ENCODE measurements around the gene GDF15.

The GDF15 gene

GRCh38 chr19:18380843-18381242, 5.1 kb upstream of the GDF15 start:
- TF ChIP-seq ZFX (IDR thresholded peaks at IDR 0.05) (no peak), CTCF (conservative IDR thresholded peaks at IDR 0.05) (no peak)
- peak overlapping the region; percentile 99 for H3K27ac ChIP-seq

GRCh38 chr19:18383622-18384021, 2.3 kb upstream of the GDF15 start:
- H3K27ac ChIP-seq = peak overlapping the region; percentile 99

DNA sequence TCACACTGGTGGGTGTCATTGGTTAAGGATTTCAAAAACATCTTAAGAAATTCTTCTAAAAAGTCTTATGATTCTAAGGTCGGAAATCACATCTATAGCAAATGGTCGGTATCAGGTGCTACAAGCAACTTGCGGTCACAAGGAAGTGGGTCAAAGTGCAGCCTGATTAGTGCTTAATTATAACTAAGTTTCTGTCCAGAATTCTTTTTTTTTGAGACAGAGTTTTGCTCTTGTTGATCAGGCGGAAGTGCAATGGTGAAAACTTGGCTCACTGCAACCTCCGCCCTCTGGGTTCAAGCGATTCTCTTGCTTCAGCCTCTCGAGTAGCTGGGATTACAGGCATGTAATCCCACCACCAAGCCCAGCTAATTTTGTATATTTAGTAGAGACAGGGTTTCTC, 1.2 kb upstream of the GDF15 start:
- H3K27ac ChIP-seq = peak overlapping the region; percentile 78

DNA sequence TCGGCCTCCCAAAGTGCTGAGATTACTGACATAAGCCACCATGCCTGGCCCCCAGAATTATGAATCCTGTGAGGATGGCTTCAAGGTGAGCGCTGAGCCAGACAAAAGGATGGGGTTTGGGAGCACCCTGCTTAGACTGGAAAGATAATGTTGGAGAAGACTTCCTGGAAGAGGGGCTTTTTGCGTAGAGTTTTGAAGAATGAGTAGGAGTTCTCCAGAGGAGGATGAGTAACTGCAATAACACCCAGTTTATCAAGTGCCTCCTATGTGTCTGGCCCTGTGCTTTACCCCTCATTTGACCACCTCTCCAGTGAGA, 641 bp upstream of the GDF15 start:
- peak overlapping the region; percentile 78 for H3K27ac ChIP-seq
- TF ChIP-seq CTCF (conservative IDR thresholded peaks at IDR 0.05) (no peak), ZFX (IDR thresholded peaks at IDR 0.05) (no peak)

More for the DNA sequence above, 1.2 kb upstream of the GDF15 start:
- TF ChIP-seq CTCF (conservative IDR thresholded peaks at IDR 0.05) (no peak), ZFX (IDR thresholded peaks at IDR 0.05) (no peak)

- H3K27ac ChIP-seq = peak overlapping the region; percentile 78
- no peak for TF ChIP-seq CTCF (conservative IDR thresholded peaks at IDR 0.05)
- no peak for TF ChIP-seq ZFX (IDR thresholded peaks at IDR 0.05)
Measured at GRCh38 chr19:18386543-18387271, 749 bp downstream of the GDF15 start.

DNA sequence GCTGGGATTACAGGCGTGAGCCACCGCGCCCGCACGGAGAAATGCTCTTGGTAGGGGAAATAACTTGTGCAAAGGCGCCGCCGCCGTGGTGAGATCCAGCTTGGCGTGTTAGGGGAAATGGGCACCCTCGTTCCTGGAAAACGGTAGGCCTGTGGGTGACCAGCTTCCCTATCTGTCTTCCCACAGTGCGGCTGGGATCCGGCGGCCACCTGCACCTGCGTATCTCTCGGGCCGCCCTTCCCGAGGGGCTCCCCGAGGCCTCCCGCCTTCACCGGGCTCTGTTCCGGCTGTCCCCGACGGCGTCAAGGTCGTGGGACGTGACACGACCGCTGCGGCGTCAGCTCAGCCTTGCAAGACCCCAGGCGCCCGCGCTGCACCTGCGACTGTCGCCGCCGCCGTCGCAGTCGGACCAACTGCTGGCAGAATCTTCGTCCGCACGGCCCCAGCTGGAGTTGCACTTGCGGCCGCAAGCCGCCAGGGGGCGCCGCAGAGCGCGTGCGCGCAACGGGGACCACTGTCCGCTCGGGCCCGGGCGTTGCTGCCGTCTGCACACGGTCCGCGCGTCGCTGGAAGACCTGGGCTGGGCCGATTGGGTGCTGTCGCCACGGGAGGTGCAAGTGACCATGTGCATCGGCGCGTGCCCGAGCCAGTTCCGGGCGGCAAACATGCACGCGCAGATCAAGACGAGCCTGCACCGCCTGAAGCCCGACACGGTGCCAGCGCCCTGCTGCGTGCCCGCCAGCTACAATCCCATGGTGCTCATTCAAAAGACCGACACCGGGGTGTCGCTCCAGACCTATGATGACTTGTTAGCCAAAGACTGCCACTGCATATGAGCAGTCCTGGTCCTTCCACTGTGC, 2.4 kb downstream of the GDF15 start:
- H3K27ac ChIP-seq = peak overlapping the region; percentile 78
- no peak for TF ChIP-seq ZFX (IDR thresholded peaks at IDR 0.05)
- TF ChIP-seq CTCF (conservative IDR thresholded peaks at IDR 0.05) = peak; percentile 100

DNA sequence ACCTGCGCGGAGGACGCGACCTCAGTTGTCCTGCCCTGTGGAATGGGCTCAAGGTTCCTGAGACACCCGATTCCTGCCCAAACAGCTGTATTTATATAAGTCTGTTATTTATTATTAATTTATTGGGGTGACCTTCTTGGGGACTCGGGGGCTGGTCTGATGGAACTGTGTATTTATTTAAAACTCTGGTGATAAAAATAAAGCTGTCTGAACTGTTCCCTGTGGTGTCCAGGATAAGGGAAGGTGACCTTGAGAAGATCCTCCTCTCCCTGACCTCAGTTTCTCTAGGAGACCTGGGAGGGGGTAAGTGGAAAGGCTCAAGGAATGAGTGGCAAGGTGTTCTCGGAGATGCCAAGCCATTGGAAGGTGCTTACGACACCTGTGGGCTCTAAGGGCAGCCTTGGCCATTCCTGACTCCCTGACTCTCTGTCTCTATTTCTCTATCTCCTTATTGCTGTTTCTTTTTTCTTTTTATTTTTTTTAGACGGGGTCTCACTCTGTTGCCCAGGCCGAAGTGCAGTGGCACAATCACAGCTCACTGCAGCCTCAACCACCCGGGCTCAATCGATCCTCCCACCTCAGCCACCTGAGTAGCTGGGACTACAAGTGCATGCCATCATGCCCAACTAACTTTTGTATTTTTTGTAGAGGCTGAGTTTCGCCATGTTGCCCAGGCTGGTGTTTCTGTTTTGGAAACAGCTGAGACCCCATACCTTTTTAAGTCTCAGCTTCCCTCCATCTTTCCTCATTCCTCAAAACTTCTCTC, 3.2 kb downstream of the GDF15 start:
- TF ChIP-seq ZFX (IDR thresholded peaks at IDR 0.05) (no peak), CTCF (conservative IDR thresholded peaks at IDR 0.05) (no peak)
- peak overlapping the region; percentile 78 for H3K27ac ChIP-seq
